Activated CD8-positive, alpha-beta memory T cell treated with anti-CD3 and anti-CD28 coated beads, Interleukin-2, amount 50 U/mL, for 1 hour (primary cell): ENCODE results near the gene SCAPER.
"Not testable (repeated sequence)": the region's sequence is repeated elsewhere in the genome, so short reads cannot be mapped to it uniquely, and the experiment has no call there.

Source experiments
- DNase-seq: peaks from one replicate; pipeline ENCODE4 v3.0.0-alpha.2; 2020; ENCODE audit errors: extremely low read depth

Gene SCAPER

DNA sequence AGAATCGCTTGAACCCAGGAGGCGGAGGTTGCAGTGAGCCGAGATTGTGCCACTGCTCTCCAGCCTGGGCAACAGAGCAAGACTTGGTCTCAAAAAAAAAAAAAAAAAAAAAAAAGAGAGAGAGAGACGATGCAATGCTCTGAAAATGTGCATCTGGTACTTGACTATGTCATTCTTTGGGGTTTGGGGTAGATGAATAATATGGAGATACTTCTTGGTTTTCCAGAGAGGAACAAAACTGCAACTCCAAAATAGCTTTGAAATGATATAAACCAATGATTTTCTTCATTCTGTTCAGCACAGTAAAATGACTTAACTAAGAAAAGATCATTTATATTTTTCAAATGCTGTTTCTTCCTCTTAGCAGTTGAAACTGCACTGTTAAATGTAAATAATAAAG lies 409.7 kb downstream of the SCAPER start:
- DNase-seq = no peak

DNA sequence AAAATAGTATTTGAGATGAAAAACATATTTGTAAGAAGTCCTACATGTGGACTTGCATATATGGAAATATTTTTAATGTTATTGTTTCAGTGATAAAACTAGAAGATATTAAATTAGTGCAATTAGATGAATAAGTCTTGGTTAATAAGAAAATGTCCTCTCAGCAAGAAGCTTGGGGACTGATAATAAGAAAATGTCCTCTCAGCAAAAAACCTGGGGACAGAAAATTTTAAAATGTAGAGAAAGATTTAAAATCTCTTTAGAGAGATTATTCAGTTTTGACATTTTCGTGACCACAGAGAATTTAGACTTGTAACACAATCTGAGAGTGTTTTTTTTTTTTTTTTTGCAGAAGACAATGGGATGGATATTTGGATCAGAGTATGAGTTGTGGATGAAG lies 412.6 kb downstream of the SCAPER start:
- DNase-seq = no peak

DNA sequence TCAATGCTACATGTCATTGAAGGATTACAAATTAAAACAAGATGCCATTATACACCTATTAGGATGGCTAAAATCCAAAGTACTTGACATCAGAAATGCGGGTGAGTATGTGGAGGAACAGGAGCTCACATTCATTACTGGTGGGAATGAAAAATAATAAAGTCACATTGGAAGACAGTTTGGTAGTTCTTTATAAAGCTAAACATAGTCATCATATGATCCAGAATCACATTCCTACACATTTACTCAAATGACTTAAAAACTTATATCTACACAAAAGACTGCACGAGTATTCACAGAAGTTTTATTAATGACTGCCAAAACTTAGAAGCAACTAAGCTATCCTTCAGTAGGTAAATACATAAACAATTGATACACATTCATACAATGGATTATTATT lies 421.4 kb downstream of the SCAPER start:
- no peak for DNase-seq

DNA sequence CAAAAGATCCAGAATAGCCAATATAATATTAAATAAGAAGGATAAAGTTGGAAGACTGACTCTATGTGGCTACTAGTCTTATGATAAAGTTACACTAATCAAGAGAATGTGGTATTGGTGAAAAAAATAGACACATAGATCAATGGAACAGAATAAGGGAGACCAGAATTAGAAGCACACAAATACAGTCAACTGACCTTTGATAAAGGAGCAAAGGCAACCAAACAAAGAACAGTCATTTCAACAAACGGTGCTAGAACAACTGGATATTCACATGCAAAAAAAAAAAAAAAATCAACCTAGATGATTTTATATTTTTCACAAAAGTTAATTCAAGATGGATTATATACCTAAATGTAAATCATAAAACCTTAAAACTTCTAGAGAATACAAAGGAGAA lies 422.1 kb downstream of the SCAPER start:
- DNase-seq = no peak

DNA sequence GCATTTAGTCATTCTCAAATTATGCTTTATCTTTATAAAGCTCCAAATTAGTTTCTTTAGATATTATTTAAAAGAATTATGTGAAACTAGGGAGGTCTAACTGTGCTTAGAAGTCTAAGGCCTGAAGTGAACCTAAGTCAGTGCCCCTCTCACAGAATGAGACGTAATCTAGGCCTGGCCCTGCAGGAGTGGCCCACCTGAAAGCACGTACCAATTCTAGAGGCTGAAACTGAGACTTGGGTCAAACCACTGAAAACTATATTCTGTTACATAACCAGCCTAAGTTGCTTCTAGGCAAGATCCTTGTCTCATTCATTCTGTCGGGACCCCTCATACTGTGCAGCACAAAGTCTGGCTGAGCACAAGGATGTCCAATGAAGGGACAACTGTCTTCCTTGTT lies 424.9 kb downstream of the SCAPER start:
- DNase-seq = no peak

DNA sequence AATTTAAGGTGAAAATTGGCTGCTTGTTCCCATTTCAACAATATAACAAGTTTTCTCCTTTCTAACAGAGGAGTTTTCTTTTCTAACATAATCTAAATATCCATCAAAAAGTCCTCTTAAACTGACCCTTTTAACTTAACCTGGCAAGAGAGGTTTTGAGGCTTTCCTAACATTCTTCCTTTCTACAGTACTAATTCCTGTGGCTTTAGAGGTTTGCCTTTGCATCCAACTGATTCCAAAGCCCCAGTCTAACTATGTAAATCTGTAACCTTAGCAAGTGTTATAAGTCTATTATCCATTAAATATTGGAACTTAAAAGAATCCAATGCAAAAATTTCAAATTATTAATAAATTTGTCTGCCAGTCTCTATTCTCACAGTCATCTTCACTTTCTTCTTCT lies 434.4 kb downstream of the SCAPER start:
- DNase-seq = no peak

DNA sequence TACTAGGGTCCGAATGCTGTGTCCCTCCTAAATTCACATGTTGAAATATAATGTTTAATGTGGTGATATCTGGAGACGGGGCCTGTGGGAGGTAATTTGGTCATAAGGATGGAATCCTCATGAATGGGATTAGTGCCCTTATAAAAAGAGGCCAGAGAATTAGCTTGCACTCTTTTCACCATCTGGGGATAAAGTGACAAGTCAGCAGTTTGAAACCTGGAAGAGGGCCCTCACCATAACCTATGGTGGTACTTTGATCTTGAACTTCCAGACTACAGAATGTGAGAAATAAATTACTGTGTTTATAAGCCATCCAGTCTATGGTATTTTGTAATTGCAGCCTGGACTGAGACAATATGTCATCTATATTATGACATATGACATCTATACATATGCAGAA lies 436.4 kb downstream of the SCAPER start:
- DNase-seq = no peak

DNA sequence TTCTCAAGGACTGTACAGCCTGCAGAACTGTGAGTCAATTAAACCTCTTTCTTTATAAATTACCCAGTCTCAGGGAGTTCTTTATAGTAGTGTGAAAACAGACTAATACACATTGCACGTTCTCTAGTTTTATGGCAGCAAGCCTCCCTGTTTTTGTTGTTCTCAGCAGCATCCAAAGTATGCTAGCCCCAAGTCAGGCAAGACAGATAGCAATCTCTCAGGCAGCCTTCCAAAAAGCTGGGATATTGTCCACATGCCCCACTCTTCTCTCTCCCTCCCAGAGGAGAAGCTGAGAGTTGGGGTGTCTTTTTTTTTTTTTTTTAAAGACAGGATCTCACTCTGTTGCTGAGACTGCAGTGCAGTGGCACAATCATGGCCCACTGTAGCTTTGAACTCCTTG lies 438.0 kb downstream of the SCAPER start:
- no peak for DNase-seq

DNA sequence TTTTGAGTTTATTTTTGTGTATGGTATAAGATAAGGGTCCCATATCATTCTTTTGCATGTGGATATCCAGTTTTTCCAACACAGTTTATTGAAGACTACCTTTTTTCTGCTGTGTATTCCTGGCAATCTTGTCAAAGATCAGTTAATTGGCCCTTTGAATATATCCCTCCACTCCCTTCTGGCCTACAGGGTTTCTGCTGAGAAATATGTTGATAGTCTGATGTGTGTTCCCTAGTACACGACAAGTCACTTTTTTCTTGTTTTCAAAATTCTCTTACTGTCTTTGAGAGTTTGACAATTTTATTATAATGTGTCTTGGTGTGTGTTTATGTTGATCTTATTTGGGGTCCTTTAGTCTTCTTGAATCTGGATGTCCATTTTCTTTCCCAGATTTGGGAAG lies 439.4 kb downstream of the SCAPER start:
- DNase-seq = no peak

DNA sequence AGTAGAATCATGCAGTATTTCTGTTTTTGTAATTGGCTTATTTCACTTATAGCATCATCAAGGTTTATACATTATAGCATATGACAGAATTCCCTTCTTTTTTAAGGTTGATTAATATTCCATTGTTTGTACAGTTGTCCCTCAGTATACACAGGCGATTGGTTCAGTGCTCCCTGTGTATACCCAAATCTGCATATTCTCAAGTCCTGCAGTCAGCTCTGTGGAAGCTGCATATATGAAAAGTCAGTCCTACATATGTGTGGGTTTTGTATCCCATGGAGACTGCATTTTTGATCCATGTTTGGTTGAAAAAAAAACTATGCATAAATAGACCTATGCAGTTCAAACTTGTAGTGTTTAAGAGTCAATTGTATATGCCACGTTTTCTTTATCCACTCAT lies 440.9 kb downstream of the SCAPER start:
- no peak for DNase-seq

DNA sequence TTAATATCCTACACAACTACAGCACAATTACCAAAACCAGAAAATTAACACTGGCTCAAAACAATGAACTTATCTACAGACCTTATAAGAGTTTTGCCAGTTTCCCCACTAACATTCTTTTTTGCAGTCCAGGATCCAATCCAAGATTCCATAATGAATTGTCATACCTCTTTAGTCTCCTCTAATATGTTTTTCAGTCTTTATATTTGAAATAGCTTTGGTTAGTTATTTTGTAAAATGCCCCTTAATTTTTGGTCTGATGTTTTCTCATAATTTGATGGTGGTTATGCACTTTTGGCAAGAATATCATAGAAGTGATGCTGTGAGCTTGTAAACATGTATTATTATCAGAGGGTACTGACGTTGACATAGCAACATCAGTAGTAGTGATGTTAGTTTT lies 444.3 kb downstream of the SCAPER start:
- no peak for DNase-seq

DNA sequence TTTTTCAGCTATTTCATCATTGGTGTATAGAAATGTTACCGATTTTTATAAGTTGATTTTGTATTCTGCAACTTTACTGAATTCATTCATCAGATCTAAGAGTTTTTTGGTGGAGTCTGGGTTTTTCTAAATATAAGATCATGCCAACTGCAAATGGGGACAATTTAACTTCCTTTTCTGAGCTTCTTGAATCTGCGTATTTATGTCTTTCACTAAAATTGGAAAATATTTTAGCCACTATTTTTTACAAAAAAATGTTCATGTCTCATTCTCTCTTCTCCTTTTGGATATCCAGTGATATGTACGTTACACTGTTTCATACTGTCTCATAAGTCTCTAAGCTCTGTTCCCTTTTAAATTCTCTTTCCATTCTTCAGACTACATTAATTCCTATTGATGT lies 444.8 kb downstream of the SCAPER start:
- DNase-seq = no peak

DNA sequence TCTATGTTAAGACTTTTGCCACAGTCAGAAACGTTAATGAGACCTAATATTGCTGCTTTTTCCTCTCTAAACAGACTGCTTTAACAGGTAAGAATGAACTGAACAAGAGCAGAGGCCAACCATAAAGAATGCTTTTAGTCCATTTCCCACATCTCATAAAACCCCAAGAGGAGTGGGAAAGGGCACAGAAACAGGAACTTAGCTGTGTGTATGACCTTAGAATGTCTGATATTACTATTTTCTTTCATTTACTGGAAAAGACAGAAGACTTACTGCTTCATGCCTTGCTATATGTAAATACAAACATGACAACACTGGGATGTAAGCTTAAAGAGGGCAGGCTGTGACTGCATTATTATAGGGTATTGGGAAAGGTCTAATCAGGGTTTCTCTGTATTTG lies 453.6 kb downstream of the SCAPER start:
- DNase-seq = no peak

DNA sequence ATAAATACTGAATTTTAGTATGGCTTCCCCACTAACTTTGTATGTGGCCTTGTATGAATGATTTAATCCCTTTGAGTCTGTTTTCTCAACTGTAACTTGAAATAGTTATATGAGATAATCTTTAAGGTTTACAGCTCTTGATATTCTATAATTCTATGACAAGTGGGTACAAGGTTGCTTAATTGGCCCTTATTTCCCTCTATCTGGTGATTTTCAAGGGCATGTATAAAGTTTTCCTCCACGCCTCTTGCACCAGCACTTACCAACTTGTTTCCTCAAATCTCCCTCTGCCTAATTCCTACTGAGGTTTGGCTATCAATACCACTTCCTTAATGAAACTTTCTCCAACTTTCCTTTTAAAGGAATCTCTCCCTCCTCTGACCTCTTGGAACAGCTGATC lies 455.7 kb downstream of the SCAPER start:
- DNase-seq = no peak

DNA sequence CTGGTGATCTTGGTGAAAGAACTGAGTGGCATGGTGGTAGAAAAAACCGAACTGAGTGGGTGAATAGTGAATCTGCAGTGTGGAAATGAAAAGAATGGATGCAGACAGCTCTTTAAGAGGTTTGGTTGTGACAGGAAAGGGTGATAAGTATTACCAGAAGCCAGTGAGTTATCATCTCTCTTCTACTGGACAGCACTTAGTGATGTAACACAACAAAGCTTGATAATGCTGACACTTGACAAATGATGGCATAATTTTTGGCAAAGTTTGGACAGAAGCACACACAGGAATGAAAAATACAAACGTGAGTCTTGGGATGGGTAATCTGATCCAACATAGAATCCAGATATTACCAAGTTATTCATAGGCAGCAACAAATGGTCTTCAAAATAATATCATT lies 456.4 kb downstream of the SCAPER start:
- DNase-seq = no peak

DNA sequence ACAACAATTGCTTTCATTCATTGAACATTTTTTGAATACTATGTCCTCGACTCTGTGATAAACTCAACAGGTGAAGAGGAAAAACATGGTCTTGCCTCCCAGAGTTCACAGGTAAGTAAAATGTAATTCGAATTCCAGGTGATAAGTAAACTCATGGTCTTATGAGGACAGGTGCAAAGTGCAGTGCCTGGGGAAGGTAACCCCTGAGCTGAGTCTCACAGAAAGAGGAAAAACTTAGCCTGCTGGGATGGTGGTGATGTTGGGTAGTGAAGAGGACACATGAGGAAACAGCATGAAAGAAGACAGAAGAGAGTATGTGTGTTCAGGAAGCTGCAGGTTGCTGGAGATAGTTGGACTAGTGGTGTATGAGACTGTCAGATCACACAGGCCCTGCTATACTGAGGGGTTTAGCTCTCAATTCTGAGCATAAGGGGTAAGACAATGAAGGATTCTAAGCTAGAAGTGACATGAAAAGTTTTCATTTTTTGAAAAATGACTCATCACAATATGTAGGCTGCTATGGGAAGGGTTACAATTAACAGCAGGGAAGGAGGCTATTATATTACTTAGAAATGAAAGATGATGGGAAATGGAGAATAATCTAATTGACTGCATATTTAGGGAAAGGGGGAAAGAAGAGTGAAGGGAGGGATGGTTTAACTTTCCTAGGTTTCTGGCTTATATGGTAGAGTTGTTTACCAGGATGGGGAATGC lies 457.3 kb downstream of the SCAPER start:
- DNase-seq = no peak

DNA sequence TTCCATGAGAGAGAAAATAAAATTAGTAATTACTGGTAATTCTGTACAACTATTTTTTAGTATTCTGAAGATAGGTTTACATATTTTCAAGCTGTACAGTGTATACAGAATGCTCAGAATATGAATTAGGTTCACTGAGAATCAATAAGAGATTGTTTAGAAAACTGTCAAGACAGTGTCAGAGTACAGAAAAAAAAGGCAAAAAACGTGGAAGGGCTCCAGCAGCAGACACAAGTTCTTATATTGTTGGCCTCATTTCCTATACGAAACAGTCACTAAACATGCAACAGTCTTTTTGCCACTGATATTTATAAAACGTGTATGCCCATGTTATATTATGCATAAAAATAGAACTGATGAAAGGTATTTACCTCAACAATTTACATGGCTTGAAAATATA lies 464.7 kb downstream of the SCAPER start:
- DNase-seq = no peak

DNA sequence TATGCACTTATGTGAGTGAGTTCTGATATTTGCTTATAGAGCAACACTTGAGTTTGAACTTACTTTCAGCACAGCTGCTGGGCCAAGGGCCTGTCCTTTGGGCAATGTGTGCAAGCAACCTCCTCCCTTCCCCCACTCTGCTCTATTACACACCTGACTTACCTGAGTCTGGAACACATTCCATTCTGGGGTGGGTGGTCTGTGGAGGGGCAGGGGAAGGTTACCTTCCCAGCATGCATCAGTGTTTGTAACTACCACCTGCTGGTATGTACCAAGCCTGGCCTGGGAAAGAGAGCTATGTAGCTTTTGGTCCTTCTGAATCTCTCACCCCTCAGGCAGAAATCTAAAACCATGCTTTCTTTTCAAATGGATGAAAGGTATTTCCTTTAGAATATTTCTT lies 465.6 kb downstream of the SCAPER start:
- no peak for DNase-seq

DNA sequence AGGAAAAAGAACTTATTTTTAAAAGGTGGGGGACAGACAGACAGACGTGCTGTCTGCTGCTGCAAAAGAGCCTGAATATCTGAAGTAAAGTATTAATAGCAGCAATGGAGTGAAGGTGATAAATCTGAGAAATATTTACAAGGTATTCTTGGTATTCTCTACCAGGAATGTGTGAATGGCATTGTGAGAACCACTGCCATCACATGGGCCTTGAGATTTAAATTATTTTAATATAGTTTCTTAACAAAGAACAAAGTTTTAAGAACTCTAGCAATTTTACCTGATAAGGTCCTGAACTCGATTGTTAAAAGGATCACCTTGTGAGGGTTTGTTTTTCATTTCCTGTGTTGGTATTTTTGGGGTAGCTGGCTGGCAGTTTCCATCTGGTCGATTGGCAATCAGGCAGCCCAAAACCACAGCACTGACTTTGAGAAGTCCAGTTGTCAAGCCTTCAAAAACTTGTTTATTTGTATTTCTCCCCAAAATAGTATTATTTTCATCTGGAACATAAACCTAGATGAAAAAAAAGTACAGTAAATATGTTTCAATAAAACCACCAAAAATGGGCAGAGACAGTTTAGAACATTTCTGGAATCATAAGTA lies 471.2 kb downstream of the SCAPER start:
- no peak for DNase-seq

DNA sequence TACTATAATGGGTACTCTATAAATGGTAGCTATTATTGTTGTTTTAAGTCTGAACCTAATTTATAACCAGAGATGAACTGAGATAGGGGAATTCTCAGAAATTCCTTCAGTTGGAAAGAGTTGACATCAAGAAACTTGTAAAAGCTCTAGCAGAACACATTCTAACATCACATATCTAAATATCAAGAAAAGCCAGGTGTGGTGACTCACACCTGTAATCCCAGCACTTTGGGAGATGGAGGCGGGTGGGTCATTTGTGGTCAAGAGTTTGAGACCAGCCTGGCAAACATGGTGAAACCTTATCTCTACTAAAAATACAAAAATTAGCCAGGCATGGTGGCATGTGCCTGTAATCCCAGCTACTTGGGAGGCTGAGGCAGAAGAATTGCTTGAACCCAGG lies 472.1 kb downstream of the SCAPER start:
- not testable (repeated sequence) for DNase-seq

DNA sequence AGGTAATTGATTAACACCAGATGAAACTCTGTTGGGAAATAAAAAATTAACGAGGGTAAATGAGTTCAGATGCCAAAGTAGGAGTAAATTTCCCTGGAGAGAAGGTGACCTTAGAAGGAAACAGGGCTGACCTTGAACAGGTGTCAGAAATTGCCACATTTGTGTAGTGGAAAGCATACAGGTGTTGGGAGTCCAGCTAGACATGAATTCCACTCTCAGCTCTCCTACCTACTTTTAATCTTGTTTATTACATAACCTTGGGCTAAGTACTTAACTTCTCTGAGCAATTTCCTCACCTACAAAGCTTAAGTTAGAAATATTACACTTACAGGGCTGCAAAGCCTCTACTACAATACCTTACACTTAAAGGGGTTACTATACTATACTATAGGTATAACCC lies 472.5 kb downstream of the SCAPER start:
- no peak for DNase-seq

DNA sequence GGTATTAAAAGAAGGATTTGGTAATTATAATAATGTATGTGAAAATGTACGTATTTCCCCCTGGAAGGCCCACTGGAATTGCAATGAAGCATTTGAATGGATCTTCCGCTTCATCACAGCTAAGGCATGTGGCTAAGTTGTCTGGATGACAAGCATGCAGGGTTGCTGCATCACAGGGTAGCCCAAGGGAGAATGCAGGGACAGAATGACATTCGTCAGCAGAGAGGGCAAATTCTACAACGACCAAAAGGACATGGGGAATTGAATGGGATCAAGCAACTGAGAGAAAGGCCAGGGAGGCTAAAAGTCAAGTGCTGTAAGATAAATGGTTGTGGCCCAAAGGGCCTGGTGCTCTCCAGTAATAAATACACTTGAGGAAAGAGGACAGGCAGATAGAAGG lies 473.2 kb downstream of the SCAPER start:
- DNase-seq = no peak

DNA sequence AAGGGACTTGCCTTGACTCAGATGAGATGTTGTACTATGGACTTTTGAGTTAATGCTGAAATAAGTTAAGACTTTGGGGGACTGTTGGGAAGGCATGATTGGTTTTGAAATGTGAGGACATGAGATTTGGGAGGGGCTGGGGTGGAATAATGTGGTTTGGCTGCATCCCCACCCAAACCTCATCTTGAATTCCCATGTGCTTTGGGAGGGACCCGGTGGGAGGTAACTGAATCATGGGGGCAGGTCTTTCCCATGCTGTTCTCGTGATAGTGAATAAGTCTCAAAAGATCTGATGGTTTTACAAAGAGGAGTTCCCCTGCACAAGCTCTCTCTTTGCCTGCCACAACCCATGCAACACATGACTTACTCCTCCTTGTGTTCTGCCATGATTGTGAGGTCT lies 474.4 kb downstream of the SCAPER start:
- not testable (repeated sequence) for DNase-seq

DNA sequence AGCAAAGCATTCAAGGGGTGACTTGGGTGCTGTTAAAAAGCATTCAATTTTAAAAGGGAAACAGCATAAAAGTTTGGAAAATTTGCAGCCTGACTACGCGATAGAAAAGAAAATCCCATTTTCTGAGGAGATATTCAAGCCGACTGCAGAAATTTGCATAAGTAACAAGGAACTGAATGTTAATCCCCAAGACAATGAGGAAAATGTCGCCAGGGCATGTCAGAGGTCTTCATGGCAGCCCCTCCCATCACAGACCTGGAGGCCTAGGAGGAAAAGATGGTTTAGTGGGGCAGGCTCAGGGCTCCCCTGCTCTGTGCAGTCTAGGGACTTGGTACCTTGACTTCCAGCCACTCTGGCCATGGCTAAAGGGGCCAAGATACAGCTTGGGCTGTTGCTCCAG lies 475.5 kb downstream of the SCAPER start:
- DNase-seq = no peak
